Caco-2 (cell line): ENCODE data around the gene SRR. TPM values are rescaled to one million over a fixed set of nuclear protein-coding genes. Genes with fewer than 3 reads are reported as not detected.

ENCODE experiments used
- BruUV-seq: library from RNA; stranded (reverse); fragments of 400-500 nt; replicated peaks from 2 replicates; lab custom pipeline; 2021; lab: Mats Ljungman, UMichigan
- CTCF ChIA-PET: fragments of 300-600 bp; sonication (Branson Sonifier 250); formaldehyde crosslinking; loops from one replicate; lab custom pipeline; 2022; ENCODE audit warnings: antibody characterized with exemption; lab: Charles Lee
- POLR2A ChIA-PET: fragments of 300-600 bp; sonication (Branson Sonifier 250); formaldehyde crosslinking; loops from one replicate; lab custom pipeline; 2022; ENCODE audit warnings: antibody characterized with exemption; lab: Charles Lee
- DNase-seq, 2 experiments: peaks; one replicate each; pipeline versions ENCODE4 v3.0.0 to v3.0.0-alpha.2; 2020 to 2022
- H3K27me3 ChIP-seq: replicated peaks from 2 replicates; pipeline ENCODE4 v1.6.0; 2011; ENCODE audit warnings: low read length; ENCODE audit not compliant: control insufficient read depth, insufficient read depth
- H3K36me3 ChIP-seq: 2 replicates; pipeline ENCODE4 v1.5.1; 2011; ENCODE audit warnings: low read length; ENCODE audit not compliant: control insufficient read depth, insufficient read depth
- H3K4me1 ChIP-seq: fragments of 250-450 bp; sonication (Bioruptor Pico); 2 replicates; pipeline ENCODE4 v1.5.1; 2020; ENCODE audit warnings: mild to moderate bottlenecking
- H3K4me3 ChIP-seq: 2 replicates; pipeline ENCODE4 v1.5.1; 2011; ENCODE audit warnings: low read depth, mild to moderate bottlenecking, control low read depth, low read length
- H3K9me3 ChIP-seq: fragments of 250-450 bp; sonication (Bioruptor Pico); 2 replicates; pipeline ENCODE4 v1.5.1; 2020; ENCODE audit warnings: mild to moderate bottlenecking, moderate library complexity
- H3K27ac Mint-ChIP-seq: one replicate; pipeline ENCODE4 v1.8.0; 2022; ENCODE audit warnings: mixed read lengths; ENCODE audit not compliant: unreplicated experiment
- H3K27me3 Mint-ChIP-seq: one replicate; pipeline ENCODE4 v1.8.0; 2022; ENCODE audit warnings: mixed read lengths; ENCODE audit not compliant: insufficient read depth, unreplicated experiment
- H3K36me3 Mint-ChIP-seq: one replicate; pipeline ENCODE4 v1.8.0; 2022; ENCODE audit warnings: mild to moderate bottlenecking, mixed read lengths; ENCODE audit not compliant: insufficient read depth, unreplicated experiment
- H3K4me1 Mint-ChIP-seq: one replicate; pipeline ENCODE4 v1.8.0; 2022; ENCODE audit warnings: low read depth, mixed read lengths; ENCODE audit not compliant: unreplicated experiment
- H3K4me3 Mint-ChIP-seq: one replicate; pipeline ENCODE4 v1.8.0; 2022; ENCODE audit warnings: mild to moderate bottlenecking, moderate library complexity, mixed read lengths; ENCODE audit not compliant: unreplicated experiment
- H3K9me3 Mint-ChIP-seq: one replicate; pipeline ENCODE4 v1.8.0; 2022; ENCODE audit warnings: mixed read lengths; ENCODE audit not compliant: unreplicated experiment
- CTCF ChIP-seq, 2 experiments: fragments of 200-600 bp in 1 of 2; IDR thresholded peaks; 1 replicate in 1 of 2; 2 replicates in 1 of 2; pipeline versions ENCODE4 v1.5.1 to v1.8.0; 2011 to 2022; ENCODE audit warnings: antibody characterized with exemption in 1 of 2, control low read depth in 1 of 2, inconsistent platforms in 1 of 2, low read depth in 1 of 2, low read length in 1 of 2, mild to moderate bottlenecking in 1 of 2, moderate library complexity in 1 of 2; ENCODE audit not compliant: insufficient read depth in 1 of 2, severe bottlenecking in 1 of 2, unreplicated experiment in 1 of 2
- intact Hi-C: fragments of 100-400 bp; cut with micrococcal nuclease; formaldehyde crosslinking; loops from one replicate; pipeline ENCODE4 v1.10.0; 2022; ENCODE audit not compliant: unreplicated experiment
- total RNA-seq: library from RNA; stranded (reverse); gene quantifications from 2 replicates; pipeline ENCODE4 v1.2.3, GENCODE V29; 2022

SRR gene
- total RNA-seq, 1 experiment from 2014 or later = 18.2 TPM

- intact Hi-C loops = no loop called here
- no peaks in the 10 kb centered on the region for H3K9me3 Mint-ChIP-seq
- Histone ChIP-seq H3K4me3 (no peak overlapping the region), H3K9me3 (no peaks in the 10 kb centered on the region), H3K27me3 (no peaks in the 10 kb centered on the region), H3K4me1 (peaks cover 29% of the 10 kb centered on the region), H3K36me3 (peaks cover 1% of the 10 kb centered on the region; the same call in 1 of the 2 replicates)
- H3K27ac Mint-ChIP-seq = no peak overlapping the region
- no peaks in the 10 kb centered on the region for H3K27me3 Mint-ChIP-seq
- peaks cover 21% of the 10 kb centered on the region for H3K4me1 Mint-ChIP-seq
- CTCF ChIA-PET = interaction anchor here (0.7 kb wide), 1 partner anchor 37 kb away, joined by 3 read pairs; no protein-coding TSS in a partner anchor
- BruUV-seq = no TSS peak
- no peak for TF ChIP-seq CTCF (IDR thresholded peaks at IDR 0.05; ENCODE audit: insufficient read depth in 1 of 2, low read depth in 1 of 2, low read length in 1 of 2, severe bottlenecking in 1 of 2, unreplicated experiment in 1 of 2)
- no peak overlapping the region for H3K4me3 Mint-ChIP-seq
- H3K36me3 Mint-ChIP-seq = peaks cover 35% of the 10 kb centered on the region
- POLR2A ChIA-PET = no interaction called here
- DNase-seq = no peak
Measured at GRCh38 chr17:2344528-2344927, 40.8 kb downstream of the SRR start.

- Histone ChIP-seq H3K9me3 (no peaks in the 10 kb centered on the region), H3K4me3 (no peak overlapping the region), H3K36me3 (peaks cover 1% of the 10 kb centered on the region; the same call in 1 of the 2 replicates), H3K27me3 (no peaks in the 10 kb centered on the region), H3K4me1 (peaks cover 29% of the 10 kb centered on the region)
- H3K27me3 Mint-ChIP-seq = no peaks in the 10 kb centered on the region
- no peaks in the 10 kb centered on the region for H3K9me3 Mint-ChIP-seq
- no TSS peak for BruUV-seq
- TF ChIP-seq CTCF (IDR thresholded peaks at IDR 0.05; ENCODE audit: insufficient read depth in 1 of 2, low read depth in 1 of 2, low read length in 1 of 2, severe bottlenecking in 1 of 2, unreplicated experiment in 1 of 2) = no peak
- ChIA-PET POLR2A (interaction anchor here (0.6 to 1.7 kb wide), 4 partner anchors 10 to 431 kb away, joined by 4 to 11 read pairs (median 8); partner anchors contain the start of genes SMG6, SRR and TSR1), CTCF (interaction anchor here (0.6 to 1.6 kb wide), 3 partner anchors 9 to 1013 kb away, joined by 5 read pairs; no protein-coding TSS in a partner anchor)
- peaks cover 21% of the 10 kb centered on the region for H3K4me1 Mint-ChIP-seq
- H3K4me3 Mint-ChIP-seq = no peak overlapping the region
- peak in 1 of 2 experiments; percentile 65 for DNase-seq
- intact Hi-C loops = no loop called here
- peak overlapping the region; percentile 63 for H3K27ac Mint-ChIP-seq
- peaks cover 34% of the 10 kb centered on the region for H3K36me3 Mint-ChIP-seq
Measured at GRCh38 chr17:2346475-2346874, 42.7 kb downstream of the SRR start.

- Histone ChIP-seq H3K4me1 (peaks cover 32% of the 10 kb centered on the region), H3K36me3 (peaks cover under 1% of the 10 kb centered on the region), H3K27me3 (no peaks in the 10 kb centered on the region), H3K4me3 (no peak overlapping the region), H3K9me3 (no peaks in the 10 kb centered on the region)
- DNase-seq = peak; percentile 96 to 97
- Mint-ChIP-seq H3K4me3 (peak overlapping the region; percentile 59), H3K36me3 (peaks cover 26% of the 10 kb centered on the region), H3K27ac (peak overlapping the region; percentile 90), H3K4me1 (peaks cover 21% of the 10 kb centered on the region), H3K9me3 (no peaks in the 10 kb centered on the region), H3K27me3 (no peaks in the 10 kb centered on the region)
- intact Hi-C loops = loop anchor here (1.0 kb wide), 1 partner anchor 10 kb away; no protein-coding TSS in a partner anchor
- ChIA-PET POLR2A (interaction anchor here (0.6 to 1.5 kb wide), 8 partner anchors 10 to 229 kb away, joined by 3 to 29 read pairs (median 5); partner anchors contain the start of genes METTL16, SGSM2, SMG6 and SRR), CTCF (interaction anchor here (0.6 to 1.5 kb wide), 7 partner anchors 11 to 68 kb away, joined by 3 to 20 read pairs (median 4); partner anchors contain the start of genes SGSM2, SMG6, SRR and TSR1)
- TSS peak; percentile 42 for BruUV-seq
- no peak for TF ChIP-seq CTCF (IDR thresholded peaks at IDR 0.05; ENCODE audit: insufficient read depth in 1 of 2, low read depth in 1 of 2, low read length in 1 of 2, severe bottlenecking in 1 of 2, unreplicated experiment in 1 of 2)
Measured at GRCh38 chr17:2347805-2348685, 44.3 kb downstream of the SRR start.
